ENCODE data around the gene ZNF292.

- TF ChIP-seq SMC3 (IDR thresholded peaks at IDR 0.05; ENCODE audit: borderline replicate concordance, low read length) (no peak), ATF2 (IDR thresholded peaks at IDR 0.05; ENCODE audit: low read length) (no peak), FOXM1 (IDR thresholded peaks at IDR 0.05; ENCODE audit: low read depth, low read length) (no peak), CTCF (IDR thresholded peaks at IDR 0.05 in 2 of 3, conservative IDR thresholded peaks at IDR 0.05 in 1 of 3; ENCODE audit: control insufficient read depth in 2 of 3, extremely low read depth in 1 of 3, insufficient read depth in 1 of 3, low read depth in 3 of 3, low read length in 3 of 3) (no peak), TBL1XR1 (IDR thresholded peaks at IDR 0.05; ENCODE audit: low read depth, low read length) (no peak)
Observed at GRCh38 chr6:87220997-87221396, 65.6 kb downstream of the ZNF292 start.
